Glutamatergic neuron (in vitro differentiated cells): ENCODE measurements around the gene ARX. TPM values are rescaled to one million over a fixed set of nuclear protein-coding genes. Genes with fewer than 3 reads are reported as not detected.

Experiments used
- DNase-seq: peaks from one replicate; pipeline ENCODE4 v3.0.0; 2022
- H3K27ac Mint-ChIP-seq: one replicate; pipeline ENCODE4 v1.8.0; 2020; ENCODE audit warnings: mild to moderate bottlenecking, mixed read lengths, inconsistent platforms; ENCODE audit not compliant: unreplicated experiment
- H3K27me3 Mint-ChIP-seq: one replicate; pipeline ENCODE4 v1.8.0; 2020; ENCODE audit warnings: mild to moderate bottlenecking, moderate library complexity, mixed read lengths, inconsistent platforms; ENCODE audit not compliant: unreplicated experiment
- H3K36me3 Mint-ChIP-seq: one replicate; pipeline ENCODE4 v1.8.0; 2020; ENCODE audit warnings: mild to moderate bottlenecking, mixed read lengths, inconsistent platforms; ENCODE audit not compliant: unreplicated experiment
- H3K4me1 Mint-ChIP-seq: one replicate; pipeline ENCODE4 v1.8.0; 2020; ENCODE audit warnings: mild to moderate bottlenecking, low read depth, mixed read lengths, inconsistent platforms; ENCODE audit not compliant: unreplicated experiment
- H3K4me3 Mint-ChIP-seq: one replicate; pipeline ENCODE4 v1.8.0; 2020; ENCODE audit warnings: mild to moderate bottlenecking, mixed read lengths, inconsistent platforms; ENCODE audit not compliant: unreplicated experiment
- H3K9me3 Mint-ChIP-seq: one replicate; pipeline ENCODE4 v1.8.0; 2020; ENCODE audit warnings: mild to moderate bottlenecking, moderate library complexity, mixed read lengths, inconsistent platforms; ENCODE audit not compliant: unreplicated experiment
- CTCF ChIP-seq: fragments of 200-600 bp; sonication (generic); IDR thresholded peaks from one replicate; pipeline ENCODE4 v1.5.0; 2021; ENCODE audit not compliant: partially characterized antibody, unreplicated experiment
- total RNA-seq: library from RNA; stranded (reverse); fragmentation: NEBNext Ultra II Directional; extraction: Animal tissue kit (Norgen Biotek cat#: 25700); gene quantifications from one replicate; pipeline ENCODE4 v1.2.1, GENCODE V29; 2021; ENCODE audit not compliant: unreplicated experiment

Gene ARX
- total RNA-seq, 1 donor from 2014 or later, result 0.98 TPM

- Mint-ChIP-seq H3K4me1 (peaks cover 8% of the 10 kb centered on the region), H3K36me3 (no peaks in the 10 kb centered on the region)
These were observed 34.7 kb downstream of the ARX start for GRCh38 chrX:24981030-24981429.

GRCh38 chrX:24979081-24979480 is 36.7 kb downstream of the ARX start:
- TF ChIP-seq CTCF, result no peak
- Mint-ChIP-seq H3K27ac (no peak overlapping the region), H3K9me3 (no peaks in the 10 kb centered on the region), H3K27me3 (no peaks in the 10 kb centered on the region), H3K4me3 (no peak overlapping the region), H3K4me1 (peaks cover 8% of the 10 kb centered on the region), H3K36me3 (no peaks in the 10 kb centered on the region)
- no peak for DNase-seq

More at GRCh38 chrX:24981030-24981429, 34.7 kb downstream of the ARX start:
- DNase-seq, result no peak
- no peaks in the 10 kb centered on the region for H3K9me3 Mint-ChIP-seq
- TF ChIP-seq CTCF, result no peak
- no peaks in the 10 kb centered on the region for H3K27me3 Mint-ChIP-seq
- no peak overlapping the region for H3K27ac Mint-ChIP-seq
- H3K4me3 Mint-ChIP-seq, result no peak overlapping the region

- no peak for DNase-seq
- no peaks in the 10 kb centered on the region for H3K36me3 Mint-ChIP-seq
- H3K27me3 Mint-ChIP-seq, result no peaks in the 10 kb centered on the region
- H3K4me3 Mint-ChIP-seq, result no peak overlapping the region
- no peak for TF ChIP-seq CTCF
- no peaks in the 10 kb centered on the region for H3K4me1 Mint-ChIP-seq
- H3K27ac Mint-ChIP-seq, result no peak overlapping the region
- no peaks in the 10 kb centered on the region for H3K9me3 Mint-ChIP-seq
These were observed 46.0 kb downstream of the ARX start for GRCh38 chrX:24969812-24970211.

- H3K36me3 Mint-ChIP-seq, result no peaks in the 10 kb centered on the region
- no peak overlapping the region for H3K27ac Mint-ChIP-seq
- no peak overlapping the region for H3K4me3 Mint-ChIP-seq
- no peaks in the 10 kb centered on the region for H3K9me3 Mint-ChIP-seq
- H3K4me1 Mint-ChIP-seq, result peaks cover 4% of the 10 kb centered on the region
- H3K27me3 Mint-ChIP-seq, result no peaks in the 10 kb centered on the region
- DNase-seq, result no peak
- no peak for TF ChIP-seq CTCF
These were observed 50.4 kb downstream of the ARX start for GRCh38 chrX:24965372-24965771.

GRCh38 chrX:24963823-24964222 is 51.9 kb downstream of the ARX start:
- Mint-ChIP-seq H3K27ac (no peak overlapping the region), H3K4me3 (no peak overlapping the region), H3K36me3 (no peaks in the 10 kb centered on the region), H3K27me3 (no peaks in the 10 kb centered on the region), H3K4me1 (peaks cover 4% of the 10 kb centered on the region), H3K9me3 (no peaks in the 10 kb centered on the region)
- no peak for TF ChIP-seq CTCF
- DNase-seq, result no peak
